Kidney (tissue), 14 donors: ENCODE measurements around the gene PSMD1. TPM values are rescaled to one million over a fixed set of nuclear protein-coding genes. Genes with fewer than 3 reads are reported as not detected.
"Not testable (repeated sequence)": the region's sequence is repeated elsewhere in the genome, so short reads cannot be mapped to it uniquely, and the experiment has no call there.

Source experiments
- DNase-seq, 5 donors: peaks; one replicate each; pipeline ENCODE4 v3.0.0-alpha.2; 2013 to 2020
- FAIRE-seq: peaks from 2 replicates; lab custom pipeline; 2012; peaks lifted over from hg19 to GRCh38; lab: Jason Lieb, UNC
- H3K27ac ChIP-seq, 2 donors: one replicate each; pipeline ENCODE4 v1.7.0; 2013; ENCODE audit warnings: low read depth in 2 of 2, low read length in 2 of 2, inconsistent platforms in 1 of 2
- H3K27me3 ChIP-seq: one replicate; pipeline ENCODE4 v1.7.1; 2013; ENCODE audit warnings: low read length, inconsistent platforms; ENCODE audit not compliant: control insufficient read depth, insufficient read depth
- H3K36me3 ChIP-seq, 3 donors: one replicate each; pipeline versions ENCODE4 v1.7.0 to v1.7.1; 2013; ENCODE audit warnings: low read length in 3 of 3, control low read depth in 1 of 3, inconsistent platforms in 1 of 3; ENCODE audit not compliant: insufficient read depth in 3 of 3, control insufficient read depth in 2 of 3
- H3K4me1 ChIP-seq, 3 donors: one replicate each; pipeline versions ENCODE4 v1.7.0 to v1.7.1; 2013; ENCODE audit warnings: low read length in 3 of 3, inconsistent platforms in 1 of 3, low read depth in 1 of 3; ENCODE audit not compliant: control insufficient read depth in 2 of 3, insufficient read depth in 2 of 3
- H3K4me3 ChIP-seq, 3 donors: one replicate each; pipeline versions ENCODE4 v1.7.0 to v1.8.1; 2013; ENCODE audit warnings: low read length in 3 of 3, control low read depth in 1 of 3, inconsistent platforms in 1 of 3
- H3K9ac ChIP-seq, 3 donors: one replicate each; pipeline versions ENCODE4 v1.7.0 to v1.7.1; 2013; ENCODE audit warnings: low read length in 3 of 3, control low read depth in 1 of 3, inconsistent platforms in 1 of 3
- H3K9me3 ChIP-seq, 3 donors: one replicate each; pipeline versions ENCODE4 v1.7.0 to v1.7.1; 2013; ENCODE audit warnings: low read length in 3 of 3, control low read depth in 1 of 3, inconsistent platforms in 1 of 3; ENCODE audit not compliant: control insufficient read depth in 2 of 3, insufficient read depth in 1 of 3
- intact Hi-C: fragments of 100-400 bp; cut with DNase I; formaldehyde crosslinking; loops from one replicate; pipeline ENCODE4 v1.11.1; 2022
- polyA plus RNA-seq: library from polyadenylated mRNA; stranded (reverse); fragments of 350-450 nt; fragmentation: Illumina TruSeq; extraction: RNeasy Lipid Tissue Mini Kit (QIAGEN cat#74804); gene quantifications from one replicate; pipeline ENCODE4 v1.2.3, GENCODE V29; 2014; ENCODE audit warnings: low read depth, low replicate concordance; ENCODE audit not compliant: insufficient read depth
- total RNA-seq: library from RNA; stranded (reverse); fragmentation: NEBNext Ultra II Directional; extraction: Animal tissue kit (Norgen Biotek cat#: 25700); gene quantifications from one replicate; pipeline ENCODE4 v1.2.1, GENCODE V29; 2021
- TF ChIP-seq, protein P1 (sequence below): IDR thresholded peaks from 3 replicates; pipeline ENCODE4 v1.5.1; 2012; ENCODE audit warnings: mild to moderate bottlenecking, moderate library complexity, borderline replicate concordance; ENCODE audit not compliant: insufficient read depth; ENCODE audit errors: extremely low read depth
- donor health status: control.
- donor health status: control.
- donor health status: control.
- donor health status: control.
- donor health status: control.
- donor health status: DM: yes; HTN: yes; CAD: no.
- donor health status: Normal renal cell carcinoma (clear cell type).

PSMD1 gene
- total and polyA plus RNA-seq, 2 donors from 2014 or later: 75.6 to 95.4 TPM

DNA sequence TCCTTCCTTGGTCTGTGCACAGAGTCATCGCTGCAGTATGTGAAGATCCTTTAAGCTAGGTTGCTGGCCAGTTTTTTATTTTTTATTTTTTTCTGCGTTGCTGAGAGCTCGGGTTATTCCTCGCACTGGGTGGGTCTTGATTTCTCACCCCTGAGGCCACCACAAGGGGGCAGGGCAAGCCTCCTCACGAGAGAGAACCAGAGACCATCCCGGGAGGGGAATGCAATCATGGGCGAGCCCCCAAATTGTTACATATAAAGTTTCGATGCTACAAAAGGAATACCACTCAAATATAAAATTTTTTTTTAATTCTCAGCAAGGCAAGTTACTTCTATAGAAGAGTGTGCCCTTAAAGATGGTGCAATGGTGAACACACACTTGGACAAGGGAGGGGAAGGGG is 43.3 kb downstream of the PSMD1 start:
- FAIRE-seq: no peak
- intact Hi-C loops: loop anchor here (10.0 kb wide), 1 partner anchor 95 kb away; the partner anchor contains the start of gene ARMC9
- TF ChIP-seq, protein P1, sequence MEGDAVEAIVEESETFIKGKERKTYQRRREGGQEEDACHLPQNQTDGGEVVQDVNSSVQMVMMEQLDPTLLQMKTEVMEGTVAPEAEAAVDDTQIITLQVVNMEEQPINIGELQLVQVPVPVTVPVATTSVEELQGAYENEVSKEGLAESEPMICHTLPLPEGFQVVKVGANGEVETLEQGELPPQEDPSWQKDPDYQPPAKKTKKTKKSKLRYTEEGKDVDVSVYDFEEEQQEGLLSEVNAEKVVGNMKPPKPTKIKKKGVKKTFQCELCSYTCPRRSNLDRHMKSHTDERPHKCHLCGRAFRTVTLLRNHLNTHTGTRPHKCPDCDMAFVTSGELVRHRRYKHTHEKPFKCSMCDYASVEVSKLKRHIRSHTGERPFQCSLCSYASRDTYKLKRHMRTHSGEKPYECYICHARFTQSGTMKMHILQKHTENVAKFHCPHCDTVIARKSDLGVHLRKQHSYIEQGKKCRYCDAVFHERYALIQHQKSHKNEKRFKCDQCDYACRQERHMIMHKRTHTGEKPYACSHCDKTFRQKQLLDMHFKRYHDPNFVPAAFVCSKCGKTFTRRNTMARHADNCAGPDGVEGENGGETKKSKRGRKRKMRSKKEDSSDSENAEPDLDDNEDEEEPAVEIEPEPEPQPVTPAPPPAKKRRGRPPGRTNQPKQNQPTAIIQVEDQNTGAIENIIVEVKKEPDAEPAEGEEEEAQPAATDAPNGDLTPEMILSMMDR: no peak

DNA sequence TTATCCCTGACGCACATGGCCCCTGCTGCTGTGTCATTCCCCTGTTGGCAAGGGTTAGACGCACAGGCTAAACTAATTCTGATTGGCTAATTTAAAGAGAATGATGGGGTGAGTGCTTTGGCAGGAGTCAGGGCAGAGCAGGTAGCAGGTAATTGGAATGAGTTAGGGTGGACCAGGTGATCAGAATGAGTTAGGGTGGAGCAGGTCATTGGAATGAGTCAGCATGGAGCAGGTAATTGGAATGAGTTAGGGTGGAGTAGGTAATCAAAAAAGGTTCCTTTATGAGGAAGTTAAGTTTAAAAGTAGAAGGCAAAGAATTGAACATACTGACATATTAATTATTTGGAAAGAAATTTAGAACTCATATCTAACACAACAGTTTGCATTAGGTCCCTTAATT is 43.7 kb downstream of the PSMD1 start:
- H3K9ac ChIP-seq, DNase-seq, H3K27me3 ChIP-seq, H3K4me3 ChIP-seq, H3K4me1 ChIP-seq, H3K27ac ChIP-seq, FAIRE-seq: not testable (repeated sequence)
- Histone ChIP-seq H3K36me3 (peaks cover 3 to 13% (median 7%) of the 10 kb centered on the region in 3 donors), H3K9me3 (peaks cover 0 to 14% (median 0%) of the 10 kb centered on the region in 3 donors)
- intact Hi-C loops: loop anchor here (10.0 kb wide), 1 partner anchor 94 kb away; the partner anchor contains the start of gene ARMC9

More for the DNA sequence above, 43.3 kb downstream of the PSMD1 start:
- Histone ChIP-seq H3K36me3 (peaks cover 3 to 13% (median 7%) of the 10 kb centered on the region in 3 donors), H3K9me3 (peaks cover 0 to 14% (median 0%) of the 10 kb centered on the region in 3 donors), H3K9ac (no peak overlapping the region), H3K4me3 (no peak overlapping the region), H3K27ac (no peak overlapping the region), H3K27me3 (no peaks in the 10 kb centered on the region), H3K4me1 (no peaks in the 10 kb centered on the region)
- no peak for DNase-seq

DNA sequence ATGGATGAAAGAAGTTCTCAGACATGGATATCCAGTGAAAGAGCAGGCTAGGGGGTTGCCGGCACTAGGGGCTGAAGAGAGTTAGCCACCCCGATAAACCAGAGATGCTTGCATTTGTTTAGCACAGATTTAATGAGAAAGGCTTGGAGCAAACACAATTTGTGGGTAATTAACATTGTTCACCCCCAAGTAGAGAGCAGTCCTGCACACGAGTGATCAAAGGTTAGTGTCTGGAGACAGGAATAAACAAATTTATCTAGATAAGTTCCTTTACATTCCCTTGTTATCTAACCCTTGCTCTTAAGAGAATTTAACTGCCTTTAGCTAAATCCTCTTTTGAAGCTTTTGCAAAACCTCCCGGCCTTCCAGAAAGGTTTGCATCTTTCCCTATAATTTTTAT is 44.3 kb downstream of the PSMD1 start:
- Histone ChIP-seq H3K9ac (no peak overlapping the region), H3K4me1 (no peaks in the 10 kb centered on the region), H3K27me3 (no peaks in the 10 kb centered on the region), H3K27ac (no peak overlapping the region), H3K9me3 (peaks cover 0 to 14% (median 0%) of the 10 kb centered on the region in 3 donors), H3K4me3 (no peak overlapping the region), H3K36me3 (peaks cover 3 to 13% (median 5%) of the 10 kb centered on the region in 3 donors)
- no peak for FAIRE-seq
- intact Hi-C loops: loop anchor here (10.0 kb wide), 1 partner anchor 94 kb away; the partner anchor contains the start of gene ARMC9
- TF ChIP-seq, protein P1: no peak
- no peak for DNase-seq

DNA sequence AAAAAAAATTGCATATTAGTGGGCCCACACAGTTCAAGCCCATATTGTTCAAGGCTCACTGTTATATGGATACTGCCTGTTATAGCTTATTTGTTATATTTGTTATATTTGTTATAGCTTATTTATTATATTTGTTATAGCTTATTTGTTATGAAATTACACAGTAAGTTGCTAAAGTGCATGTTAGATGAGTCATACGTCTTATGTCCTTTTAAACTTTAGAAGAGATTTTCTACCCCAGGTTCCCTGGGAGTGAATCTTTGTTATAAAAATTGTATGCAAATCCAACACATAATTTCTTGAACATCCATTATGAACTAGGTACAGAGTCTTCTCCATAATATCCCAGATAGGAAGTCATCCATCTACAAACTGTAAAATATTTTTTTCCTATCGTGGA is 46.1 kb downstream of the PSMD1 start:
- Histone ChIP-seq H3K27ac (no peak overlapping the region), H3K4me1 (no peaks in the 10 kb centered on the region), H3K27me3 (no peaks in the 10 kb centered on the region), H3K9ac (no peak overlapping the region), H3K9me3 (peaks cover 0 to 14% (median 0%) of the 10 kb centered on the region in 3 donors), H3K4me3 (no peak overlapping the region), H3K36me3 (peaks cover 5 to 13% (median 5%) of the 10 kb centered on the region in 3 donors)
- intact Hi-C loops: loop anchor here (10.0 kb wide), 1 partner anchor 92 kb away; the partner anchor contains the start of gene ARMC9
- TF ChIP-seq, protein P1: no peak
- FAIRE-seq (no peak), DNase-seq (no peak)
